Skin of body (tissue), 2 donors: ENCODE measurements around the gene GGT7. TPM values are rescaled to one million over a fixed set of nuclear protein-coding genes. Genes with fewer than 3 reads are reported as not detected.
"Not testable (repeated sequence)": the region's sequence is repeated elsewhere in the genome, so short reads cannot be mapped to it uniquely, and the experiment has no call there.

Experiments used
- DNase-seq: peaks from one replicate; lab custom pipeline; 2025; lab: John Stamatoyannopoulos, UW
- total RNA-seq: library from RNA; depleted of rRNA; stranded (reverse); fragments of >200 nt; gene quantifications from one replicate; pipeline ENCODE4 v1.2.3, GENCODE V29; 2014

GGT7 gene
- total RNA-seq, 1 donor from 2014 or later: 7.0 TPM

GRCh38 chr20:34848597-34848996 is 24.1 kb downstream of the GGT7 start:
- DNase-seq: no peak

DNA sequence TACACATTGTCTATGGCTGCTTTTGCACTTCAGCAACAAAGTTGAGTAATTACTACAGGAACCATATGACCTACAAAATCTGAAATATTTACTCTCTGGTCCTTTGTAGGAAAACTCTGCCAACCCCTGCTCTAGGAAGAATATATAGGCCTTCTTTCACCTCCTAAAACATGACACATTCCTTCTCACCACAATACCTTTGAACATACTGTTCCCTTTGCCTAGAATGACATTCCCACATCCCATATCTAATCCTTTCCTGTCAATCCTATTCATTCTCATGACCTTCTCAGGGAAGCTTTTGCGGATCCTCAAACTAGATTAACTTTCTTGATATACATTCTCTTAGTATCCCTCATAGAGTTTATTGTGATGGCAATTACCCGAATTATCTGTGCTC is 29.2 kb downstream of the GGT7 start:
- no peak for DNase-seq

- no peak for DNase-seq
Observed at GRCh38 chr20:34842143-34842542, 30.5 kb downstream of the GGT7 start.

GRCh38 chr20:34834459-34834893 is 38.2 kb downstream of the GGT7 start:
- no peak for DNase-seq

GRCh38 chr20:34831936-34832335 is 40.7 kb downstream of the GGT7 start:
- DNase-seq: no peak

DNA sequence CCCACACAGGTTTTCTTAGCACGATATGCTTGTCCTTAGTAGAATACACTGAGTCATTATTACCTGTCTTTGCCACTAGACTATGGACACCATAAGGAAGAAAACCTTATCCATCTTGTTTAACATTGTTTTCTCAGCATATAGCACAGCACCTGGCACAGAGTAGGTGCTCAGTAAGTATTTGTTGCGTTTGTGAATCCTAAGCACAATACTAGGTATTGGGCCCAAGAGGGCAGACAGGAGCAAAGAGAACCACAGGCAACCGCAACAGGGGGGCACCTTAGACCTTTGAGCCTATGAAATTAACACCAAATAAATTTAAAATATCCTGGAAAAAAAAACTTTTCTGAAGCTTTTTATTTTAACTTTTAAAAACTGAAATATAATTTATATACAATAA is 43.5 kb downstream of the GGT7 start:
- no peak for DNase-seq

GRCh38 chr20:34825530-34826362 is 46.9 kb downstream of the GGT7 start, which contains the start of gene NCOA6:
NCOA6 (minus strand) TSS chr20:34825651; CDS start chr20:34782355, 43,296 bp downstream.
- DNase-seq: peak; percentile 72

DNA sequence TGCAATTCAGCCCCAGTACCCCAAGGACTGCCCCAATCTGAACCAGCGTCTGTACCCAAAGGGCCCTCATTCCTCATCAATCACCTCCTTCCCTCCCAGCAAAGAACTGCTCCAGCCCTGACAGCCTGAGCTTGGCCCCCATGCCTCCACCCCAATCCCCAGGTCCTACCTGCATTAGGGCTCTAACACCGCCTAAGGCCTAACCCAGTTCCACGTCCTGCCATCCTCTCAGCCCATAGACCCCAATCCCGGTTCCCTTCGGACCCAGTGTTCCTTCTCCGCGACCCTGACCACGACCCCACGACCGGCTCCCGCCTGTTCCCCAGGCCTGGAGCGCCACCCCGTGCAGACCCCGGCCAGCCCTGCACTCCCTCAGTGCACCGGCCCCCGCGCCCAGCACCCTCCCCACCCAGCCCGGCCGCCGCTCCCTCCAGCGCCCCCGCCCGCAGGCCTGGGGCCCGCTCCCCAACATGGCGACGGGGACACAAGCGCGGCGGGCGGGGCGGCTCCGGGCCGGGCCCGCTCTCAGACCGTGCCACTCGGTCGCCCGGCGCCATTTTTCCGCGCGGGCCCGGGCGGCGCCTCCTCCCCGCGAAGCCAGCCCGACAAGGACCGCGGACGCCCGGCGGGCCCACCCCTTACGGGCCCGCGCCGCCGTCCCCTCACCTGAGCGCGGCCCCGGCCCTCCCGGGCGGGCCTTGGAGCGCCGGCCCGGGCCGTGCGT is 47.7 kb downstream of the GGT7 start:
- DNase-seq: peak; percentile 16

GRCh38 chr20:34824452-34824805 is 48.2 kb downstream of the GGT7 start:
- no peak for DNase-seq

- DNase-seq: no peak
Observed at GRCh38 chr20:34824026-34824425, 48.6 kb downstream of the GGT7 start.

GRCh38 chr20:34820805-34821578 is 51.7 kb downstream of the GGT7 start:
- DNase-seq: no peak

DNA sequence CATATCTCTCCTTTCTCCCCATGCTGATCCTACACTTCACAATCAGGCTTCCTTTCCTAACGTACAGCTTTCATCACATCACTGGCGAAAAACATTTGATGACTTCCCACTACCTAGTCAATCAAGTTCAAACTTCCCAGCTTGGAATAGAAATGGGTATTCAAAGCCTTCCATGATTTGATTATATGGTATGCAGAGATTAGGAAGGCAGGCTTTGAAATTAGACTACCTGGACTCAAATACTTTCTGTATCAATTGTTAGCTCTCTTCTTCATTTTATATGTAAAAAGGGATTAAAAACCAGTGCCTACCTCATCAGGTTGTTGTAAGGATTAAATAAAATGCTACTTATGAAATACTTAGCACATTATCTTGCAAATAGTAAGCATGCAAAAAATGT is 54.9 kb downstream of the GGT7 start:
- DNase-seq: no peak

- DNase-seq: no peak
Observed at GRCh38 chr20:34817072-34817471, 55.6 kb downstream of the GGT7 start.

- no peak for DNase-seq
Observed at GRCh38 chr20:34815636-34816035, 57.0 kb downstream of the GGT7 start.

- no peak for DNase-seq
Observed at GRCh38 chr20:34808583-34808982, 64.1 kb downstream of the GGT7 start.

- DNase-seq: not testable (repeated sequence)
Observed at GRCh38 chr20:34807944-34808465, 64.7 kb downstream of the GGT7 start.

- no peak for DNase-seq
Observed at GRCh38 chr20:34806255-34806654, 66.4 kb downstream of the GGT7 start.

DNA sequence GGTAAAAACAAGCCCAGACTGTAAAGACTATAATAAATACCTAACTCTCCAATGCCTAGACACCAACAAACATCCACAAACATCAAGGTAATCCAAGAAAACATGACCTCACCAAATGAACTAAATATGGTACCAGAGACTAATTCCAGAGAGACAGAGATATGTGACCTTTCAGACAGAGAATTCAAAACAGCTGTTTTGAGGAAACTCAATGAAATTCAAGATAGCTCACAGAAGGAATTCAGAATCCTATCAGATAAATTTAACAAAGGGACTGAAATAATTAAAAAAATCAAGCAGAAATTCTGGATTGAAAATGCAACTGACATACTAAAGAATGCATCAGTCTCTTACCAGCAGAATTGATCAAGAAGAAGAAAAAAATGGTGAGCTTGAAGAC is 73.8 kb downstream of the GGT7 start:
- DNase-seq: no peak

DNA sequence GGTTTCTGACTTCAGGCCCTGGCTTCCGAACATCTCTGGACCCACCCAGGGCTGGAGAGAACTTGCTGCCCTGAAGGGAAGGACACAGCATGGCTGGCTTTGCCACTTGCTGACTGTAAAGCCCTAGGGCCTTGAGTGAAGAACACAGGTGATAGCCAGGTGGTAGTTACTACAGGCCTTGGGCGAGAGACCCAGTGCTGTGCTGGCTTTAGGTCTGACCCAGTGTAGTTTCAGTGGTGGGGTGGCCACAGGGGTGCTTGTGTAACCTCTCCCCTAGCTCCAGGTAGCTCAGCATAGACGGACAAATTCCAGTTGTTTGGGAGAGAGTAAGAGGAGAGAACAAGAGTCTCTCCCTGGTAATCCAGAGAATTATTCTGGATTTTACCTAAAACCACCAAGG is 74.3 kb downstream of the GGT7 start:
- no peak for DNase-seq

DNA sequence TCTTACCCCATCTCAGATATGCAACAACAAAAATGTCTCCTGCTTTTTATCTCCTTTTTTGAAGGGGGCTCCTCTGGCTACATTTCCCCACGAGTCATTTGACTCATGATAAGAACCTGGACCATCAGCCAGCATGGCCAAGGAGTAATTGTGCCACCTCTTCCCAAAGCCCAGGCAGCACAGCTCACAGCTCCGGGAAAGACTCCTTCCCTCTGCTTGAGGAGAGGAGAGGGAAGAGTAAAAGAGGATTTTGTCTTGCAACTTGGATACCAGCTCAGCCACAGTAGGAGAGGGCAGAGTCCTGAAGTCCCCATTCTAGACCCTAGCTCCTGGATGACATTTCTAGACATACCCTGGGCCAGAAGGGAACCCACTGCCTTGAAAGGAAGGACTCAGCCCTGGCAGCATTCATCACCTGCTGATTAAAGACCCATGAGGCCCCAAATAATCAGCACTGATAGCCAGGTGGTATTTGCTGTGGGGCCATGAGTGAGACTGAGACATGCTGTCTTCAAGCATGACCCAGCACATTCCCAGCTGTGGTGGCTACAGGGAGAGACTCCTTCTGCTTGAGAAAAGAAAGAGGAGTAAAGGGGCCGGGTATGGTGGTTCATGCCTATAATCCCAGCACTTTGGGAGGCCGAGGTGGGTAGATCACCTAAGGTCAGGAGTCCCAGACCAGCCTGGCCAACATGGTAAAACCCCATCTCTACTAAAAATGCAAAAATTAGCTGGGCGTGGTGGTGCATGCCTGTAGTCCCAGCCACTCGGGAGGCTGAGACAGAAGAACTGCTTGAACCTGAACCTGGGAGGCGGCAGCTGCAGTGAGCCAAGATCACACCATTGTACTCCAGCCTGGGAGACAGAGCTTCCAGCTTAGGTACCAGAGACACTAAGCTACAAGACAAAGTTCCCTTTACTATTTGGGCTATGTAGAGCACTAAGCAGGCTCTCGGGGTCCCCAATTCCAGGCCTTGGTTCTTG is 75.4 kb downstream of the GGT7 start:
- no peak for DNase-seq
